T1000 (cell line): ENCODE results near the gene ZFPM1.

ENCODE experiments used
- DNase-seq: peaks from one replicate; lab custom pipeline; 2025; ENCODE audit warnings: mixed read lengths; lab: John Stamatoyannopoulos, UW

Gene ZFPM1

DNA sequence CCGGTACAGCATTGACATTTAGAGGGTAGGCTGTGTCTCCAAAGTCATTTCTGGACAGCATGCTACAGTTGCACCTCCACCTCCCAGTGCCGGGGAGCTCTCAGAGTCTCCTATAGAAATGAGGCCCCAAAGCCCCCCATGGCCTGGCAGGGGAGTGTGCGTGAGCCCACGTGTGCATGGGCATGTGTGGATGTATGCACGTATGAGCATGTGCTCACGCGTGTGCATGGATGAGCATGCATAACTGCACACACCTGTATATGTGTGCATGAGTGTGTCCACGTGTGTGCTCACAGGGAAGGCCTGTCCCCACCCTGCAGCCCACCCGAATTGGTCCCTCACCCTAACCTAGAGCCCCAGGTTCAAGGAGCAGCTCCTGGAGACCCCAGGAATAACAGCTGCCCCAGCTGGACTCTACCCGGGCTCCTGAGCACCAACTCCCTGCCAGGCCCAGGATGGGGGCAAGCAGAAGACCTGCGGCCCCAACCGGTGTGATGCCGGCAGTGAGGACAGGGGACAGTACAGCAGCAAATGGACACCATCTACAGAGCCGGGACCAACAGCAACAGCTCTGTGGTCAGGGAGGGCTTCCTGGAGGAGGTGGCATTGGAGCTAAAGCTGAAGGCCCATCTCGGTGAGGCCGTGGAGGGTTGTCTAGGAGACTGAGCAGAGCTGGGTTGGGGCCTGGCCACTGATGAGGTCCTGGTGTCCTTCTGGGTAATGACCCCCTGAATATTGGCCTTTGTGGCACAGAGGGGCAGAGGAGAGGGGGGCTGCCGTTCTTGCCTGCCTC, 35.2 kb upstream of the ZFPM1 start:
- no peak for DNase-seq

DNA sequence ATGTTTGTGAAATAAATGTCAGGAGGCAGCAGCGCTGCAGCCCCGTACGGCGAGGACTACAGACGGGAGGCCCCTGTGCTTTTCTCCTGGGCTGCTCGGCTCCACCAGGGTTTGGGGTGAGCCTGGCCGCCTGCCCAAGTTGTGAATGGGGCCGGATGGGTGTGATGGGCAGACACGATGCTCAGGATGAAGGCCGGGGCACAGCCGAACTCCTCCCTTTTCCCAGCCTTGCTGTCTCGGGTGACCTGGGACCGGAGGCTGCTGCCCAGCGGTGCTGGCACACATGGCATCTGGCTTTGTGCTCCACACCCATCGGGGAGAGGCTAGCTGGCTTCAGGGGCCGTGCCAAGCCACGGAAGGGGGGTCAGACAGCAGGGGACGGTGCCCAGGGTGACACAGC, 34.2 kb upstream of the ZFPM1 start:
- no peak for DNase-seq

DNA sequence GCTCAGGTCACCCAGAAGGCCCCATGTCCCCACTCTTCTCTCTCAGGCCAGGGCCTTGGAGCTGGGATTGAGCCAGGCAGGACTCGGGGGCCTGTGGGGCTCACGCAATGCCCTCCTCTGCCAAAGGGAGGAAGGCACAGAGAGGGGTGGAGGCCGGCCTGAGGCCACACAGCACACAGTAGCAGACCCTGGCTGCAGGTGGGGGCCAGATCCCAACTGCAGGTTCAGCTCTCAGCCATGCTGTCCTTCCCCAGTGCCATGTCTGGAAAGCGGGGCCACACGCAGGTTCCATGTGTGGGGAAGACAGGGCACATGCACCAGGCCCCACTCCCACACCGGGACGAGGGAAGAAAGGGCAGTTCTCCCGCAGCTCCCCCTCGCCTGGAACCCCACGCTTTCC, 33.3 kb upstream of the ZFPM1 start:
- DNase-seq = no peak

DNA sequence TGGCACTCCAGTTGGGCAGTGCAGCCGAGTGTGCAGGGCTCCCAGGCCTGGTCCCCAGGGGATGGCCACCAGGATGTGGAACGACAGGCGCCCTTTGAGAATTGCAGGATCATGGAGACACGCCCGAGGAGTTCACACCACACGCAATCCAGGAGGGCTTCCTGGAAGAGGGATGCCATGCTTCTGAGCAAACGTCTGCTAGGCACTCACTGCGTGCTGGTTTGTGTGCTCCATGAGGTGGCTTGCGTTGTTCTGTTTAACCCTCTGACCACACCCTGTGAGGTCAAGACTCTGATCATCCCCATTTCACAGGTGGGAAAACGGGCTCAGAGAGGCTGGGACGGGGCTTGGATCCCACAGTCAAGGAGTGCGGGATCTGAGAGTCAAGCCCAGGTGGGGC, 32.6 kb upstream of the ZFPM1 start:
- no peak for DNase-seq

DNA sequence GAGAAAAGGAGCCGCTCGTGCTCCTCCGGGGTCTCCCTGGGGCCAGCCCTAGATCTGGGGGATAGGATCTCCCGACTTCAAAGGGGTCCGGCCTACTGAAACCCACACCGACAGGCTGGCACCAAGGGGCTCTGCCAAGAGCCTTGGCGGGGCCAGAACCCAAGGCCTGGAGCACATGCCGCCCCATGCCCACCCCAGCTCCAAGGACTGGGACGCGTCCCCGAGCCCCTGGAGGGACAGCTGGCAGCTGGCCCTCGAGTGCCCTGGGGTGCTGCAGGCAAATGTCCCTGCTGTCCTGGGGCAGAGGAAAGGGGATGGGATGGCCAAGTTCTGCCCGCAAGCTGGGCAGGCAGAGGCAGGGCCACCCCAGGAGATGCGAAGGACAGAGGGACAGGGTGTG, 31.8 kb upstream of the ZFPM1 start:
- DNase-seq = no peak

DNA sequence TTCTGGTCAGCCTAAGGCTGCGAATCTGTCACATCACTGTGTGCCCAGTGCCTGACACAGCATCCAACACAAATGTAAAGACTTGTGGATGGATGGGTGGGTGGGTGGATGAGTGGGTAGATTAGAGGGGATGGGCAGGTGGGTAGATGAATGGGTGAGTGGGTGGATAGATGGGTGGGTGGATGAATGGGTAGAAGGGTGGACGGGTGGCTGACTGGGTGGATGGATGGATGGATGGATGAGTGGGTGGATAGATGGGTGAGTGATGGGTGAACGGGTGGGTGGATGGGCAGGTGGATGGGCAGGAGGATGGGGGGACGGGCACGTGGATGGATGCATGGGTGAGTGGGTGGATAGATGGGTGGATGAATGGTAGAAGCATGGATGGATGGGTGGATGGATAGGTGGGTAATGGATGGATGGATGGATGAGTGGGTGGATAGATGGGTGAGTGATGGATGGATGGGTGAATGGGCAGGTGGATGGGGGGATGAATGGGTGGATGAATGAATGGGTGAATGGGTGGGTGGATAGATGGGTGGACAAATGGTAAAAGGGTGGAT, 31.1 kb upstream of the ZFPM1 start:
- DNase-seq = no peak

DNA sequence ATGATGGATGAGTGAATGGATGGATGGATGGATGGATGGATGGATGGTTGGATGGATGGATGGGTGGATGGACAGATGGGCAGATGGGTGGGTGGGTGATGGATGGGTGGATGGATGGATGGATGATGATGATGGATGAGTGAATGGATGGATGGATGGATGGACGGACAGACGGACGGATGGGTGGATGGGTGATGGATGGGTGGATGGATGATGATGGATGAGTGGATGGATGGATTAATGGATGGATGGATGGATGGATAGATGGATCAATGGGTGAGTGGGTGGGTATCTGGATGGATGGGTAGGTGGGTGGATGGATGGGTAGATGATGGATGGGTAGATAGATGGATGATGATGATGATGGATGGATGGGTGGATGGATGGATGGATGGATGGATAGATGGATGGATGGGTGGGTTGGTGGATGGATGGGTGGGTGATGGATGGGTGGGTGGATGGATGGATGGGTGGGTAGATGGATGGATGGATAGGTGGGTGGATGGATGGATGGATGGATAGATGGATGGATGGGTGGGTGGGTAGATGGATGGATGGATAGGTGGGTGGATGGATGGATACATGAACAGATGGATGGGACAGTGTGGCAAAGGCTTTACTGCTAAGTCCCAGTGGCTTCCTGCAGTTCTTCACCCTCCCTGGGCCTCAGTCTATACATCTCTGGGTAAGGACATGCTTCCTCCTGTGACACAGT, 30.2 kb upstream of the ZFPM1 start:
- DNase-seq = no peak

DNA sequence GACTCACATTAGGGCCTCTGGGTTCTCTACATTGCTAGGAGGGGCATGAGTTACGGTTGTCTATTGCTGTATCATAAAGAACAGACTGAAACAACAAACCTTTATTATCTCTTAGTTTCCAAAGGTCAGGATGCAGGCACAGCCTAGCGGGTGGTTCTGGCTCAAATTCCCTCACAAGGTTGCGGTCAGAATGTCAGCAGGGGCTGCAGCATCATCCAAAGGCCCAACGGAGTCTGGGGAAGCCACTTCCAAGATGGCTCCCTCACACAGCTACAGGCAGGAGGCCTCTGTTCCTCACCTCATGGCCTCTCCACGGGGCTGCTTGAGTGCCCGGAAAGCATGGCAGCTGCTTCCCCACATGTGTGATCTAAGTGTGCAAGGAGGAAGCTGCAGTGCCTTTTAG, 29.6 kb upstream of the ZFPM1 start:
- no peak for DNase-seq

DNA sequence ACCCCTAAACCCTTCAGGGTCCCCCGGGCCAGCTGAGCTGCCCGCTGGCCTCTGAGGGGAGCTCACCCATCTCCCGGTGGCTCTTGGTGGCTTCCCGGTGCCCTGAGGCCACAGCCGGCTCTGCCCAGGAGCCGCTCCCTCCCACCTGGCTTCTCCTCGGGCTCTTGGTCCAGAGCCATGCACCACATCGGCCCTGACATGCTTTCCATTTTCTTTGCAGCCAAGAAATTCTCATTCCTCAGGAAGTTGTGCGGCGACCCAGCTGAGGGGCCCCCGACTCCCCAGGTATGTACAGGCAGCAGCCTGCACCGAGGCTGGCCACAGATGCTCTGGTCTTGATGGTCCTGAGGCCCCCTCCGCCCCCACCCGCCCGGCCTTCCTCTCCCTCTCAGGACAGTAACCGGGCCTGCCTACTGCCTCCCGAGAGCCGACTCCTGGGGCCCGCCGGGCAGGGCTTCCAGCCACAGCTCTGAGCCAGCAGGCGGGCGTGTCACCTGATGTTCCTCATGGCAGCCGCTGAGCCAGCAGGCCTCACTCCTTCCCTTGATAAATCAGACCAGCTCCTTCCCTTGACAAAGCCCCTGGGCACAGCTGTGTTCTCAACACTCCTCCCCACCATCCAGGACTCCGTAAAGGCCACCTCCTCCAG, 28.4 kb upstream of the ZFPM1 start:
- DNase-seq = no peak

DNA sequence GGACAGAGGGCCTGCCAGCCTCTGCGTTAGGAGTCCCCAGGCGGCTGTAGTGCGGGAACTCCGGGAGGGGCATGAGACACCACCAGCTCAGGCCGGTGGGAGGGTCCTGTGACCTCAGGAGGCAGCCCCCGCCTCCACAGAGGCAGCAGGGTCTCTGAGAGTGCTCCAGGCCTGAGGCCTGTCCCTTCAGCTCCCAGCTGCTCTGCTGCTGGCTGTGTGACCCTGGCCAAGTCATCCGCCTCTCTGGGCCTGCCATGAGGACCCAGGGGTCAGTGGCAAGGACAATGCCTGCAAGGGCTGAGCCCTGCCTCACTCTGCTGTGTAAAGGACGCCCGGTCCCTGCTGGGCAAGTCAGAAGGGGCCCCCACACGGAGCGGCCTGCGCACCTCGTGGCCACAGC, 27.1 kb upstream of the ZFPM1 start:
- DNase-seq = no peak

DNA sequence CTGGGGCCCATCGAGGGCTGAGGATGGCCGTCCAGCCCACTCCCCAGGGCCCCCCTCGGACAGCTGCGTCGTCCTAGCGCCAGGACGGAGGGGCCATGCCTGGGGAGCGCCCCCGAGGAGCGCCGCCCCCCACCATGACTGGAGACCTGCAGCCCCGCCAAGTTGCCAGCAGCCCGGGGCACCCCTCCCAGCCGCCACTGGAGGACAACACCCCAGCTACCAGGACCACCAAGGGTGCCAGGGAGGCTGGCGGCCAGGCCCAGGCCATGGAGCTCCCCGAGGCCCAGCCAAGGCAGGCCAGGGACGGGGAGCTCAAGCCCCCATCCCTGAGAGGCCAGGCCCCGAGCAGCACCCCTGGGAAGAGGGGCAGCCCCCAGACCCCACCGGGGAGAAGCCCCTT, 25.7 kb upstream of the ZFPM1 start:
- DNase-seq = no peak

DNA sequence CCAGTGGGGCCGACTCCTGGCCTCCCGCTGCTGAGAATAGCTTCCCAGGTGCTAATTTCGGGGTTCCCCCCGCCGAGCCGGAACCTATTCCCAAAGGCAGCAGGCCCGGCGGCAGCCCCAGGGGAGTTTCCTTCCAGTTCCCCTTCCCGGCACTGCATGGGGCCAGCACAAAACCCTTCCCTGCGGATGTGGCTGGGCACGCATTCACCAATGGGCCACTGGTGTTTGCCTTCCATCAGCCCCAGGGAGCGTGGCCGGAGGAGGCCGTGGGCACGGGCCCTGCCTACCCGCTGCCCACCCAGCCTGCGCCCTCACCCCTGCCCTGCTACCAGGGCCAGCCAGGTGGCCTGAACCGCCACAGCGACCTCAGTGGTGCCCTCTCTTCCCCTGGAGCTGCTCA, 24.9 kb upstream of the ZFPM1 start:
- no peak for DNase-seq

DNA sequence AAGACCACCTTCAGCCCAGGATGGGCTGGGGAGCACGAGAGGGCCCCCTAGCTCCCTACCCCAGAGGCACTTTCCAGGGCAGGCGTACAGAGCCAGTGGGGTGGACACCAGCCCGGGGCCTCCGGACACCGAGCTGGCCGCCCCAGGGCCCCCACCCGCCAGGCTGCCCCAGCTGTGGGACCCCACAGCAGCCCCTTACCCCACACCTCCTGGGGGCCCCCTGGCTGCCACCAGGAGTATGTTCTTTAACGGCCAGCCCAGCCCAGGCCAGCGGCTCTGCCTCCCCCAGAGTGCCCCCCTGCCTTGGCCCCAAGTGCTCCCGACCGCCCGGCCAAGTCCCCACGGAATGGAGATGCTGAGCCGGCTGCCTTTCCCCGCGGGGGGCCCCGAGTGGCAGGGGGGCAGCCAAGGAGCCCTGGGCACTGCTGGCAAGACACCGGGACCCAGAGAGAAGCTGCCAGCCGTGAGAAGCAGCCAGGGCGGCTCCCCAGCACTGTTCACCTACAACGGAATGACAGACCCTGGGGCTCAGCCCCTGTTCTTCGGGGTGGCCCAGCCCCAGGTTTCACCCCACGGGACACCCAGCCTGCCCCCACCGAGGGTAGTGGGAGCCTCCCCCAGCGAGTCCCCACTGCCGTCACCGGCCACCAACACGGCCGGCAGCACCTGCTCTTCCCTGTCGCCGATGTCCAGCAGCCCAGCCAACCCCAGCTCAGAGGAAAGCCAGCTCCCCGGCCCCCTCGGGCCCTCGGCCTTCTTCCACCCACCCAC, 24.3 kb upstream of the ZFPM1 start:
- no peak for DNase-seq

DNA sequence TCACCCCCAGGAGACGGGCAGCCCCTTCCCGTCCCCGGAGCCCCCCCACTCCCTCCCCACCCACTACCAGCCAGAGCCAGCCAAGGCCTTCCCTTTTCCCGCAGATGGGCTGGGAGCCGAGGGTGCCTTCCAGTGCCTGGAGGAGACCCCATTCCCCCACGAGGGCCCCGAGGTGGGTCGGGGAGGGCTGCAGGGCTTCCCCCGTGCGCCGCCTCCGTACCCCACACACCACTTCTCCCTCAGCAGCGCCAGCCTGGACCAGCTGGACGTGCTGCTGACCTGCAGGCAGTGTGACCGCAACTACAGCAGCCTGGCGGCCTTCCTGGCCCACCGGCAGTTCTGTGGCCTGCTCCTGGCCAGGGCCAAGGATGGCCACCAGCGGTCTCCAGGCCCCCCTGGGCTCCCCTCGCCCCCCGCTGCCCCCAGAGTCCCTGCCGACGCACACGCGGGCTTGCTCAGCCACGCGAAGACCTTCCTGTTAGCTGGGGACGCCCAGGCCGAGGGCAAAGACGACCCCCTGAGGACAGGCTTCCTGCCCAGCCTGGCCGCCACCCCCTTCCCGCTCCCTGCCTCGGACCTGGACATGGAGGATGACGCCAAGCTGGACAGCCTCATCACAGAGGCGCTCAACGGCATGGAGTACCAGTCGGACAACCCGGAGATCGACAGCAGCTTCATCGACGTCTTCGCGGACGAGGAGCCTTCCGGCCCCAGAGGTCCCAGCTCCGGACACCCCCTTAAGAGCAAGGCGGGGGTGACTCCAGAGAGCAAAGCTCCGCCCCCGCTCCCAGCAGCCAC, 23.5 kb upstream of the ZFPM1 start:
- no peak for DNase-seq

DNA sequence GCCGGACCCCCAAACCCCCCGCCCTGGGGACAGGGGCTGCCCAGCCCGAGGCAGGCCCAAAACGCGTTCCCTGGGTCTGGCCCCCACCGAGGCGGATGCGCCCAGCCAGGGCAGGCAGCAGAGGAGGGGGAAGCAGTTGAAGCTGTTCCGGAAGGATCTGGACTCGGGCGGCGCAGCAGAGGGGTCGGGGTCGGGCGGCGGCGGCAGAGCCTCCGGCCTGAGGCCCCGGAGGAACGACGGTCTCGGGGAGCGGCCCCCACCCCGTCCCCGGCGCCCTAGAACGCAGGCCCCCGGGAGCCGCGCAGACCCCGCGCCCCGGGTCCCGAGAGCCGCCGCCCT, 22.9 kb upstream of the ZFPM1 start:
- no peak for DNase-seq

DNA sequence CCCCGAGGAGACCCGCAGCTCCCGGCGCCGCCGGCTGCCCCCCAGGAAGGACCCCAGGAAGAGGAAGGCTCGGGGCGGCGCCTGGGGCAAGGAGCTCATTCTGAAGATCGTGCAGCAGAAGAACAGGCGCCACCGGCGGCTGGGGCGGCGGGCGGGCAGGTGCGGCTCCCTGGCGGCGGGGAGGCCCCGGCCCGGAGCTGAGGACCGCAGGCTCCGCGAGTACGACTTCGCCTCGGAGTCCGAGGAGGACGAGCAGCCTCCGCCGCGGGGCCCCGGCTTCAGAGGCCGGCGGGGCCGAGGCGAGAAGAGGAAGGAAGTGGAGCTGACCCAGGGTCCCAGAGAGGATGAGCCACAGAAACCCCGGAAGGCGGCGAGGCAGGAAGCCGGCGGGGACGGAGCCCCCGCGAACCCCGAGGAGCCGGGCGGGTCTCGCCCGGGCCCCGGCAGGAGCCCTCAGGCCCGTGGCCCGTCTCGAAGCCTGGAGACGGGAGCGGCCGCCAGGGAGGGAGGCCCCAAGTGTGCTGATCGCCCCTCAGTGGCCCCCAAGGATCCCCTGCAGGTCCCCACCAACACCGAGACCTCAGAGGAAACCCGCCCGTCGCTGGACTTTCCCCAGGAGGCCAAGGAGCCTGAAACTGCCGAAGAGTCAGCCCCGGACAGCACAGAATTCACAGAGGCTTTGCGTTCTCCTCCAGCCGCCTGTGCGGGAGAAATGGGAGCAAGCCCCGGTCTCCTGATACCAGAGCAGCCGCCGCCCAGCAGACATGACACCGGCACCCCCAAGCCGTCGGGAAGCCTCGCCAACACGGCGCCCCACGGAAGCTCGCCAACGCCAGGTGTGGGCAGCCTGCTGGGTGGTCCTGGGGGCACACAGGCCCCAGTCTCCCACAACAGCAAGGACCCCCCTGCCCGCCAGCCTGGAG, 22.3 kb upstream of the ZFPM1 start:
- no peak for DNase-seq

DNA sequence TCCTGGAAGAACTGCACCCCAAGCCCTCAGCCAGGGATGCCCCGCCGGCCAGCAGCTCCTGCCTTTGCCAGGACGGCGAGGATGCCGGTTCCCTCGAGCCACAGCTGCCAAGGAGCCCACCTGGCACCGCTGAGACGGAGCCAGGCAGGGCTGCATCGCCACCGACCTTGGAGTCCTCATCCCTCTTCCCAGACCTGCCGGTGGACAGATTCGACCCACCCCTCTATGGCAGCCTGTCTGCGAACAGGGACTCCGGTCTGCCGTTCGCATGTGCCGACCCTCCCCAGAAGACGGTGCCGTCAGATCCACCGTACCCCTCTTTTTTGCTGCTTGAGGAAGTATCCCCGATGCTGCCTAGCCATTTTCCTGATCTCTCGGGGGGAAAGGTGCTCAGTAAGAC, 21.4 kb upstream of the ZFPM1 start:
- no peak for DNase-seq

DNA sequence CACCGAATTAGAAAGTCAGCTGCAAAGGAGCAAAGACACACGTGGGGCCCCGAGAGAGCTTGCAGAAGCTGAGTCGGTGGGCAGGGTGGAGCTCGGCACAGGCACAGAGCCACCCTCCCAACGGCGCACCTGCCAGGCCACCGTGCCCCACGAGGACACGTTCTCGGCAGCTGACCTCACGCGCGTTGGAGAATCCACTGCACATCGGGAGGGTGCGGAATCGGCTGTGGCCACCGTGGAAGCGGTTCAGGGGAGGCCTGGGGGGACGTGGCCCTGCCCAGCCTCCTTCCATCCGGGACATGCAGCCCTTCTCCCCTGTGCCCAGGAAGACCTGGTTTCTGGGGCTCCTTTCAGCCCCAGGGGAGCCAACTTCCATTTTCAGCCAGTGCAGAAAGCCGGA, 20.9 kb upstream of the ZFPM1 start:
- no peak for DNase-seq

DNA sequence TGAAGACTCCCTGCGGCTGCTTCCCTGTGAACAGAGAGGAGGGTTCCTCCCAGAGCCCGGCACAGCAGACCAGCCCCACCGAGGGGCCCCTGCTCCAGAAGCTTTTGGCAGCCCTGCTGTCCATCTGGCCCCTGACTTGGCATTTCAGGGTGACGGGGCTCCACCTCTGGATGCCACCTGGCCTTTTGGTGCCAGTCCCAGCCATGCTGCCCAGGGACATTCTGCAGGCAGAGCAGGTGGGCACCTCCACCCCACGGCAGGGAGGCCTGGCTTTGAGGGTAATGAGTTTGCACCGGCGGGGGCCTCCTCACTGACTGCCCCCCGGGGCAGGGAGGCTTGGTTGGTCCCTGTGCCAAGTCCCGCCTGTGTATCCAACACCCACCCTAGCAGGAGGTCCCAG, 20.3 kb upstream of the ZFPM1 start:
- DNase-seq = no peak

DNA sequence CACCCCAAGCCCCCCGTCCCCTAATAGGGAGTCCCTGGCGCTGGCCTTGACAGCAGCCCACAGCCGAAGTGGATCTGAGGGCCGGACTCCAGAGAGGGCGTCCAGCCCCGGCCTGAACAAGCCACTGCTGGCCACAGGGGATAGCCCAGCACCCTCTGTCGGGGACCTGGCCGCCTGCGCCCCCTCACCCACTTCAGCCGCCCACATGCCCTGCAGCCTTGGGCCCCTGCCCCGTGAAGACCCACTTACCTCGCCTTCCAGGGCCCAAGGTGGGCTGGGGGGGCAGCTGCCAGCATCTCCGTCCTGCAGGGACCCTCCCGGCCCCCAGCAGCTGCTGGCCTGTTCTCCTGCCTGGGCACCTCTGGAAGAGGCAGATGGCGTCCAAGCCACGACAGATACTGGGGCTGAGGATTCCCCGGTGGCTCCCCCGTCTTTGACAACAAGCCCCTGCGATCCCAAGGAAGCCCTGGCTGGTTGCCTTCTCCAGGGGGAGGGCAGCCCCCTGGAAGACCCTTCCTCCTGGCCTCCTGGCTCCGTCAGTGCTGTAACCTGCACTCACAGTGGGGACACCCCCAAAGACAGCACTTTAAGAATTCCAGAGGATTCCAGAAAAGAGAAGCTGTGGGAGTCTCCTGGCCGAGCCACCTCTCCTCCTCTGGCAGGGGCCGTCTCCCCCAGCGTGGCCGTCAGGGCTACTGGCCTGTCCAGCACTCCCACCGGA, 19.3 kb upstream of the ZFPM1 start:
- DNase-seq = no peak
